NCI-H2029 (cell line): ENCODE measurements around the gene ORAI2.
"Not testable (repeated sequence)": the region's sequence is repeated elsewhere in the genome, so short reads cannot be mapped to it uniquely, and the experiment has no call there.

Experiments
- DNase-seq: peaks from one replicate; lab custom pipeline; 2025; lab: John Stamatoyannopoulos, UW

ORAI2 gene

DNA sequence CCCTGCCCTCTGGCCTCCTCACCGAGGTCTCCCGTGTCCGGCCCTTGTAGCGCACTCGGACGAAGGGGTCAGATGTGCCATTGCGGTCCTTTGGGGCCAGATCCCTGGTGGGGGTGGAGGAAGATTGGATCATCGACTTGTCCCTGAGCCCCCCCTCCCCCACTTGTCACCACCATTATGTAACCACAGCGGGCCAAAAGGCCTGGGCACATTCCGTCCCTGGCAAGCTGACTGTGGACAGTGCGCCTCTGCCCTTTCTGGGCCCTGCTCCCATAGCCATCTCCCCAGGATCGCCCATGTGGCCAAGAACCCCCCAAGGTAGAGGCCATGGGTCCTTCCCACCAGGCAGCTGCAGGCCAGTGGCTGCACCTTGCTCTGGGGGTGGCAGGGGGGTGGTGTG, 69.8 kb downstream of the ORAI2 start:
- not testable (repeated sequence) for DNase-seq

DNA sequence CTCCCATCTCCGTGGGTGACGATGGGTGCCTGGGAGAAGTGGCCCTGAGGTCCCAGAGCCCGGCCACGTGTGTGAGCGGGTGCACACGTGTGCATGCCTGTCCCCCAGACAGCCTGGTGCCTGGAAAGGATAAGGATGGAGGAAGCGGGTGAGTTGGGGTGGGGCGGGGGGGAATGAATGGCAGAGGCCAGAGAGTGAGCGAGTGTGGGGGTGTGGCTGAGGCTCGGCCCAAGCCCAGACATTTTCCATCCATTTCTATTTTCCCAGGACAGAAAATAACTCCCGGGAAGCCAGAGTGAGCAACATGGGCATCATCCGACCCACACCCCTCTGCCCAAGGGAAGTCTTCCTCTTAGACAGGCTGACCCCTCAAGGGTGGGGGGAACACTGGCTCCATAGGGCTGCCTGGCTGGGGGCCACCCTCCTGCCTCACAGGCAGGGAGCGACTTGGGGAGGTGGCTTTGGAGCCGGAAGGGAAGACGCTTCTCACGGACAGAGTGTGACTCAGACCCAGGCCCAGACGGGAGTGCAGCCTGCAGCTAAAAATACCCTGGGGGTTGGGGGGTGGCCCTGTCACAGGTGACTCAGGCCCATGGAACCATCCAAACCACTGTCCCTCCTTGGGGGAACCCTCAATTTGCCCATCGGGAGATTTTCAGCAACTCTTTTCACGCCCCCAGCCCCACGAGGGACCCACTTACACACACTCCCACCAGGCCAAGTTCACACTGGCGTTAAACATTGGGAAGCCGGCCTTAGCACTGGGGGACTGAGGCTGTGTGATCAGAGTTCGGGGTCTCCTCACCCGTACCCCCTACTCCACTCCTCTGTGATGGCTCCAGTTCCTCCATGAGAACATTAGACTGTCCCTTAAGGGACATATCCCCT, 72.2 kb downstream of the ORAI2 start:
- DNase-seq: not testable (repeated sequence)
